ENCODE measurements around the gene MTCL1. TPM values are rescaled to one million over a fixed set of nuclear protein-coding genes. Genes with fewer than 3 reads are reported as not detected.

Gene MTCL1
- total RNA-seq, 1 experiment from 2014 or later, result 297 TPM

GRCh38 chr18:8865934-8866333 is 160.6 kb downstream of the MTCL1 start:
- Mint-ChIP-seq H3K9me3 (ENCODE audit: low read depth, unreplicated experiment) (no peaks in the 10 kb centered on the region), H3K4me1 (ENCODE audit: low read depth, unreplicated experiment) (peaks cover 5% of the 10 kb centered on the region), H3K27me3 (ENCODE audit: unreplicated experiment) (no peaks in the 10 kb centered on the region), H3K36me3 (ENCODE audit: insufficient read depth, unreplicated experiment) (no peaks in the 10 kb centered on the region), H3K27ac (ENCODE audit: unreplicated experiment) (no peak overlapping the region), H3K4me3 (ENCODE audit: low read depth, unreplicated experiment) (no peak overlapping the region)
- no TSS peak for BruUV-seq (replicated peaks)
- no peak for TF ChIP-seq CTCF (IDR thresholded peaks at IDR 0.05; ENCODE audit: unreplicated experiment)
- intact Hi-C loops (cut with micrococcal nuclease; ENCODE audit: unreplicated experiment), result no loop called here
- CTCF ChIA-PET, result interaction anchor here (1.1 kb wide), 1 partner anchor 69 kb away, joined by 3 read pairs; no protein-coding TSS in a partner anchor
- DNase-seq, result no peak

GRCh38 chr18:8866679-8867078 is 161.3 kb downstream of the MTCL1 start:
- H3K27ac Mint-ChIP-seq (ENCODE audit: unreplicated experiment), result no peak overlapping the region
- no peaks in the 10 kb centered on the region for H3K27me3 Mint-ChIP-seq (ENCODE audit: unreplicated experiment)
- BruUV-seq (replicated peaks), result no TSS peak
- DNase-seq, result no peak
- H3K4me1 Mint-ChIP-seq (ENCODE audit: low read depth, unreplicated experiment), result no peaks in the 10 kb centered on the region
- CTCF ChIA-PET, result interaction anchor here (1.1 kb wide), 1 partner anchor 68 kb away, joined by 3 read pairs; no protein-coding TSS in a partner anchor
- TF ChIP-seq CTCF (IDR thresholded peaks at IDR 0.05; ENCODE audit: unreplicated experiment), result no peak
- intact Hi-C loops (cut with micrococcal nuclease; ENCODE audit: unreplicated experiment), result no loop called here
- no peaks in the 10 kb centered on the region for H3K36me3 Mint-ChIP-seq (ENCODE audit: insufficient read depth, unreplicated experiment)
- H3K9me3 Mint-ChIP-seq (ENCODE audit: low read depth, unreplicated experiment), result no peaks in the 10 kb centered on the region
- H3K4me3 Mint-ChIP-seq (ENCODE audit: low read depth, unreplicated experiment), result no peak overlapping the region

- Mint-ChIP-seq H3K27me3 (ENCODE audit: unreplicated experiment) (no peaks in the 10 kb centered on the region), H3K27ac (ENCODE audit: unreplicated experiment) (no peak overlapping the region), H3K9me3 (ENCODE audit: low read depth, unreplicated experiment) (no peaks in the 10 kb centered on the region), H3K4me3 (ENCODE audit: low read depth, unreplicated experiment) (no peak overlapping the region), H3K4me1 (ENCODE audit: low read depth, unreplicated experiment) (no peaks in the 10 kb centered on the region), H3K36me3 (ENCODE audit: insufficient read depth, unreplicated experiment) (no peaks in the 10 kb centered on the region)
- intact Hi-C loops (cut with micrococcal nuclease; ENCODE audit: unreplicated experiment), result no loop called here
- CTCF ChIA-PET, result no interaction called here
- no peak for TF ChIP-seq CTCF (IDR thresholded peaks at IDR 0.05; ENCODE audit: unreplicated experiment)
- no peak for DNase-seq
- BruUV-seq (replicated peaks), result no TSS peak
Observed at GRCh38 chr18:8868276-8868675, 162.9 kb downstream of the MTCL1 start.

- H3K4me3 Mint-ChIP-seq (ENCODE audit: low read depth, unreplicated experiment), result no peak overlapping the region
- H3K36me3 Mint-ChIP-seq (ENCODE audit: insufficient read depth, unreplicated experiment), result no peaks in the 10 kb centered on the region
- intact Hi-C loops (cut with micrococcal nuclease; ENCODE audit: unreplicated experiment), result no loop called here
- no peaks in the 10 kb centered on the region for H3K9me3 Mint-ChIP-seq (ENCODE audit: low read depth, unreplicated experiment)
- H3K4me1 Mint-ChIP-seq (ENCODE audit: low read depth, unreplicated experiment), result no peaks in the 10 kb centered on the region
- CTCF ChIA-PET, result no interaction called here
- no peaks in the 10 kb centered on the region for H3K27me3 Mint-ChIP-seq (ENCODE audit: unreplicated experiment)
- no peak for DNase-seq
- no peak overlapping the region for H3K27ac Mint-ChIP-seq (ENCODE audit: unreplicated experiment)
- TF ChIP-seq CTCF (IDR thresholded peaks at IDR 0.05; ENCODE audit: unreplicated experiment), result no peak
- no TSS peak for BruUV-seq (replicated peaks)
Observed at GRCh38 chr18:8868779-8869415, 163.5 kb downstream of the MTCL1 start.

Measured in Calu3 (cell line).